Measurements from ENCODE around the gene SRGN.
"Not testable (repeated sequence)": the region's sequence is repeated elsewhere in the genome, so short reads cannot be mapped to it uniquely, and the experiment has no call there.

The SRGN gene

DNA sequence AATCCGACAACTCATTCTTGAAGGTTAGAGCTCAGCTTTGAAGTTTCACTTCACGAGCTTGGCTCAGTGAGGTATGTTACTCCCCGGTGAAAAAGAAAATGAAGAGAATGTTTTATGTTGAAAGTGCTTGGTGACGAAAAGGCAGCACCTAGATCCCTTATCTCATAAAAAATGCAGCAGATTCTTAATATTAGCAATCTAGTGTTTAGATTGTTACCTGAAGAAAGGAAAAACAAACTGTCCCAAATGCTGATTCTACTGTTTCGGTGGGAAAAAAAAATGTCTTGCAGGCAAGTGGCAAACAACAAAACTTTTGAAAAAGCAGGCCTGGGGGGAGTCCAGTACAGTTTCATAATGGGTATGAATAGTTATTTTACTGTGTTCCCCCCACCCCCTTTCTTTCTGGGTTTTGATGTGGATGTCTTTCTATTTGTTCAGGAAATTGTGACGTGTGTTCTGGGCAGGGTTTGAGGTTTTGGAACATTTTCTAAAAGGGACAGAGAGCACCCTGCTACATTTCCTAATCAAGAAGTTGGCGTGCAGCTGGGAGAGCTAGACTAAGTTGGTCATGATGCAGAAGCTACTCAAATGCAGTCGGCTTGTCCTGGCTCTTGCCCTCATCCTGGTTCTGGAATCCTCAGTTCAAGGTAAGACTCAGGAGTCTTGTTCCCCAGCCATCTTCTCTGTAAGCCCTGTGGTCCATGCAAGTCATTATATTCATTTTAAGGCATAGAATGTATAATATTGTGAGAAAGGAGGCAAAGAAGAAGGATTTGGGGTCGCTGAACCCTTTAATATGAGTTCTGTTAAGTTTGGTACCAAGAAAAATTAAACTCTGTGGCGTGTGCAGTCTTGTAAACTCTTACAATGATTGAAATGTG, at the start of gene SRGN:
Gene SRGN (plus strand): TSS at position 514 of the 881 bp plus-strand sequence. CDS start 55 bp downstream, at position 569.
- DNase-seq: peak; percentile 97 to 98

GRCh38 chr10:69040904-69041303, 47.0 kb upstream of the SRGN start:
- DNase-seq: not testable (repeated sequence)

GRCh38 chr10:69042417-69042816, 45.5 kb upstream of the SRGN start:
- DNase-seq: no peak

DNA sequence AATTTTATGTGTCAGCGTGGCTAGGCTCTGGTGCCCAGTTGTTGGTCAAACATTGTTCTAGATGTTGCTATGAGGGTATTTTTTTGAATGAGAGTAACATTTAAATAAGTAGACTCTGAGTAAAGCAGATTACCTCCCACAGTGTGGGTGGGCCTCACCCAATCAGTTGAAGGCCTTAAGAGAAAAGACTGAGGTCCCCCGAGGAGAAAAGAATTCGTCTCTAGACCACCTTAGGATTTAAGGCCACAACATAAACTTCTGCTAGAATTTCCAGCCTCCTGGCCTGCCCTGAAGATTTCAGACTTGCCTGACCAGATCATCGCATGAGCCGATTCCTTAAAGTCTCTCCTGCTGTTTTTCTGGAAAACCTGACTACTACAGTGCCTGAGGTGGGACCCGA, 45.1 kb upstream of the SRGN start:
- no peak for DNase-seq

DNA sequence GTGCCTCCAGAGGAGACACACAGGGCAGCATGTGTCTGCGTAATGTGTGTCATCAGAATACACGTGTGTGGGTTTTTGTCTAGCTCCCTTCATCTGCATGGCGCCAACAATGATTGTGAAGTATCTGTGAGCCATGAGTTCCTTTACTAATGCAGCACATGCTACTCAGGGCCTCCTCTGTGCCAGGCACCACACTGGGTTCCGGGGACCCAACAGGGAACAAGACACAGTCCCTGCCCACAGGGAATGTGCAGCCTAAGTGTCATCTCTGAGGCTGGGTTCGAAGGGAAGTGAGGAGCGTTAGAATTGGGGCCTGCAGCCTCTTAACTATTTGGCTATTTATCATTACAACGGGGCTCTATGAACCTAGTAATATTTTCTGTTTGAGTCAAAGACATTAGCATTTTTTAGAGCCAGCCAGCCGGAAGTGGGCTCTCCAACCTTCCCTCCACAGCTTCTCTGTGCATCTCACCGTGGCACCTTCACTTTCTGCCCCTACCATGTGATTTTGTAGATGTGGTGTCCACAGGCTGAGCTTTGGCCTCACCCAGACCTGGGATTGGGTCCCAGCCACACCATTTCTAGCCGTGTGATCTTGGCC, 43.9 kb upstream of the SRGN start:
- no peak for DNase-seq

- peak; percentile 38 to 68 for DNase-seq
These were observed 43.4 kb upstream of the SRGN start for GRCh38 chr10:69044546-69044945.

- peak; percentile 46 to 52 for DNase-seq
These were observed 42.2 kb upstream of the SRGN start for GRCh38 chr10:69045441-69046300.

- no peak for DNase-seq
These were observed 40.6 kb upstream of the SRGN start for GRCh38 chr10:69047111-69047832.

DNA sequence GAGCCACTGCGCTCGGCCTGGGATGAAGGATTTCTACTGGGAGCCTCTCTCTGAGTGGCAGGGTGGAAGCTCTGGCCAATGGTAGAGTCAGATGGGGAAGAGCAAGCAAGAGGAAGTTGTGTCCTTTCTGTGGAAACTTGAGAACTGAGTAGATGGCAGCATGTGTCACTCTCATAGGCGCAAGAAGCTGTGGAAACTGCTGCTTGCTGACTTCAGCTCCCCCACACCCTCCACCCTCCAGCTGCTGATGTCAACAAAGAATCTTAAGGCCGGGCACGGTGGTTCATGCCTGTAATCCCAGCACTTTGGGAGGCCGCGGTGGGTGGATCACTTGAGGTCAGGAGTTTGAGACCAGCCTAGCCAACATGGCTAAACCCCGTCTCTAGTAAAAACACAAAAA, 39.8 kb upstream of the SRGN start:
- peak; percentile 97 to 98 for DNase-seq

DNA sequence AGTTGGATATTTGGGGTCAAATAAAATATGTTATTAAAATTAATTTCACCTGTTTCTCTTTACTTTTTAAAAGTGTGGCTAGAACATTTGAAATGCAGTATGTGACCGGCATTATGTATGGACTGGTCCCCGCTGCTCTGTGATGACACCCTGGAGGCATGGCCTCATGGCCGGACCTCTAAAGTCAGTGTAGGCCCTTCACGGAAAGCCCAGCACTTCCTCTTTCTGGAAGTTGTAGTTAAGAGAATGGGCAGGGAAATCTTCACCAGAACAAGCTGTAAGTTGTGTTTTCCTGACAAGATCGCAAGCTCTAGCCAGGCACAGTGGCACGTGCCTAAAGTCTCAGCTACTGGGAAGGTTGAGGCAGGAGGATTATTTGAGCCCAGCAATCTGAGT, 38.3 kb upstream of the SRGN start:
- DNase-seq: peak; percentile 46 to 59

DNA sequence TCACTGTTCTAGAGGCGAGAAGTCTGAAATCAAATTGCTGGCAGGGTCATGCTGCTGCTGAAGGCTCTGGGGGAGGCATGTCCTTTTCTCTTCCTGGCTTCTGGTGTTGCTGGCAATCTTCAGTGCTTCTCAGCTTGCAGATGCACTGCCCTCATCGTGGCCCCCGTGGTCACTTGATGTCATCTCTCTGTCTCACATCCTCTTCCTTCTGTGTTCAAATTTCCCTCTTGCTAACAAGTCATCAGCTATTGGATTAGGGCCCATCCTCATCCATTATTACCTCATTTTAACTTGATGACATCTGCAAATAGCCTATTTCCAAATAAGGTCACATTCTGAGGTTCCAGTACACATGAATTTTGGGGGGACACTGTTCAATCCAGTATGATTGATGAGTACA, 36.6 kb upstream of the SRGN start:
- peak; percentile 18 to 19 for DNase-seq

DNA sequence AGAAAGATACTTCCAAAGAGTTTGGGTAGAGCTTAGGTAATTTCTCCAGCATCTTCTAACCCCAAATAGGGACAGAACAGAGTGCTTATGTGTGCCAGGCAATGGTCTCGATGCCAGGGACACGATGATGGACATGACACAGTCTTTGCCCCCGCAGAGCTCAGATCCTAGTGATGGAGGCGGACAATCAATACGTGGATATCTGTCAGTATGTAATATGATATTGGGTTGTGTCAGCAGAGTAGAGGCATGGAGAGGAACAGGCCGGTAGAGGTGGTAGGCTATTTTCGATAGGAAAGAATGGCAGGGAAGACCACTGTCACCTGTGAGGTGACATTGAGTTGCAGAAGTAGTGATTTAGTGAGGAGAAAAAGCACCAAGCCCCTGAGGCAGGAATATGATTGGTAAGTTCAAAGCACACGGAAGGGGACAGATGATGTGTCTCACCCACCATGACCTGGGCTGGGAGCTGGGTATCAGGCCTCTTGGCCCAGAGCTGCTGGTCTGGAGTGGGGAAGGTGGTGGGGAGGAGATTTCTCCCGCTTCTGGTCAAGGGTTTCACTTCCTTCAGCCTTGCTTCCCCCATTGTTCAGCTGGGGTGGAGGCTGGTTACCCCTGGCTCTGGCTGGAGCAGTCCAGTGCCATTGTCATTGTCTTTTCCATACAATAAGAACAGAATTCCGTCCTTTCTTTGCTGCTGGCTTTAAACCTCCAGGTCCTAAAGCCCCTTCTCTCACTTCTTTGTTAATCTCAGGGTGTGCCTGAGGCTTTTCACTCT, 36.0 kb upstream of the SRGN start:
- no peak for DNase-seq

DNA sequence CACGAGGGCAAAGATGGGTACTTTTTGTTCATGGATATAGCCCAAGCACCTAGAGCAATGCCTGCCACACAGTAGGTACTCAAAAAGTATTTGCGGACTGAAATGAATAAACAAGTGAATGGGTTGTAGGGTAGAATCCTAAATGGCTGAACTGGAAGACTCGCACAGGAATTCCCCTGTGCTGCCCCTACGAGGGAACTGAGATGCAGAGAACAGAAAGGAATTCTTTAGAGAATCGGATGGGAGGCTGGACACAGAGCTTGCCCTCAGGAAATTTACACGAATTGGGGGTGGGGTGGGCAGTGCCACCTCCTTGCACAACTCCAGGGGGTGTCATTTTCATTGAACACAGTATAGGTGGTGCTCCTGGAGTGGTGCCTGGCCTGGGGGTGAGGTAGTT, 35.2 kb upstream of the SRGN start:
- no peak for DNase-seq

DNA sequence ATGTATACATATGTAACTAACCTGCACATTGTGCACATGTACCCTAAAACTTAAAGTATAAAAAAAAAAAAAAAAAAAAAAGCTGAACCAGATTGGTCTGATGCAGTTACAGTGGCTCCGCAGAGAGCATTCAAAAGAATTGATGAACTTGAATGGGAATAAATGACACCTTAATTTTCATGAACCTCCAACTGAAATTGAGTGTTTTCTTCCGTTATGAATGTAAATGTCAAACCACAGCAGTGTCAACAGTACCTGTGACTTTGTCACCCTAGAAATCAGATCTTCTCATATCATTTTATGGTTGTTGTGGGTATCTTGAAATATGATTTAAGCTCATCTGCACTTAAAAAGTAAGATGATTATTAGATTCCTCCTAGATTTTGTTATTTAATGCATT, 32.7 kb upstream of the SRGN start:
- no peak for DNase-seq

GRCh38 chr10:69056129-69056528, 31.8 kb upstream of the SRGN start:
- no peak for DNase-seq

DNA sequence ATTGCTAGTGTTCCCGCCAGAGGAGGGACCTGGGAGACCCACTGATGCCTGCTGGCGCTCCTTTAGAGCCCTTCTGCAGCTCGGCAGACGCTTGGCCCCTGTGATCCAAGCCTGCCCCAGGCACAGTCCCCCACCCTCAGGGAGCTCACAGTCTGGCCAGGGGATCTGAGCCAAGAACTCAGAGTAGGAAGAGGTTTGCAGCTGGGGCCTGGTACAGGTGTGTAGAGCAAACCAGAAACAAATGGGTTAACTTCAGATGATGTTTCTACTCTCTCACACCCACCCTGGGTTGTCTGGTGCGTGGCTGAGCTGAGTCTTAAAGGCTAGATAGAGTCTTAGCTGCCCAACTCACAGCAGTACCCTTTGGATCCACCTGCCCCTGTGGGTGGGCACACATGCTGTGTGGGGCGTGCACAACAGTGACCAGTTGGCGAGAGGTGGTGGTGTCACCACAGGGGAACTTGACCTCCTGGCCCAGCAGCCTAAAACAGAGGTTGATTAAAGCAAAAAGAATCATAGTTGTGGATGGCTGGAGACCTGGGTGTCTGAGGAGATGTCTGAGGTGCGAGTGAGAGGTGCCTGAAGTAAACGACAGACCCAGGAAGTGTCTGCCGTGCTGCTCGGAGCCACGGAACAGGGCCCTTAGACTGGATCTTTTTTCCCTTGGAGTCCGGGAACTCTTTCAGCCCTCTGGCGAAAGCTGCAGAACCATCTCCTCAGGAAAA, 31.2 kb upstream of the SRGN start:
- no peak for DNase-seq

- DNase-seq: peak; percentile 71 to 74
These were observed 30.5 kb upstream of the SRGN start for GRCh38 chr10:69057261-69057950.

DNA sequence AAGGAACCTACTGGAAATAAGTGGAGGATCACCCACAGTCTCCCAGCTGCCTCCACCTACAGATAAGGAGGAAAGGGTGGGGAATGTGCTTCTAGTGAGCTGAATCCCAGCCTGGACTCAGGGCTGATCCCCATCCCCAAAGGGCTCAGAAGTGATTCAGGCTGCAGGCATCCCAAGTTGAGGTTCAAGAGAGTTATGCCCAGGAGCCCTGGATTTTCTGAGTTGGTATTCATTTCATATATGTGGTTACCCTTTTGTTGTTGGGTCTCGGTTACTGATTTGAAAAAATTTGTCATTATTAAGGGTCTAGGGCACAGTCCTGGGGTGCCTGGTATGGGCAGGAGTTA, 30.0 kb upstream of the SRGN start:
- DNase-seq: no peak

GRCh38 chr10:69060127-69060798, 27.6 kb upstream of the SRGN start:
- DNase-seq: no peak
